ENCODE measurements around the gene NYAP2. TPM values are rescaled to one million over a fixed set of nuclear protein-coding genes. Genes with fewer than 3 reads are reported as not detected.
A peak's percentile ranks its signal among the peaks of the same experiment; 100 is the strongest.

Gene NYAP2
- total RNA-seq, 1 experiment from 2014 or later, result not detected

- H3K9me3 ChIP-seq, result no peaks in the 10 kb centered on the region
- no peak for DNase-seq
- H3K36me3 ChIP-seq, result no peaks in the 10 kb centered on the region
- no peaks in the 10 kb centered on the region for H3K27me3 ChIP-seq
- no peak overlapping the region for H3K4me3 ChIP-seq
Observed at GRCh38 chr2:225612636-225613035, 213.1 kb downstream of the NYAP2 start.

GRCh38 chr2:225614915-225615314 is 215.4 kb downstream of the NYAP2 start:
- Histone ChIP-seq H3K9me3 (no peaks in the 10 kb centered on the region), H3K27me3 (no peaks in the 10 kb centered on the region), H3K4me3 (no peak overlapping the region), H3K36me3 (no peaks in the 10 kb centered on the region)
- no peak for DNase-seq

- no peak for DNase-seq
- H3K4me3 ChIP-seq, result no peak overlapping the region
- H3K36me3 ChIP-seq, result no peaks in the 10 kb centered on the region
- no peaks in the 10 kb centered on the region for H3K9me3 ChIP-seq
- no peaks in the 10 kb centered on the region for H3K27me3 ChIP-seq
Observed at GRCh38 chr2:225615514-225615913, 216.0 kb downstream of the NYAP2 start.

- Histone ChIP-seq H3K9me3 (no peaks in the 10 kb centered on the region), H3K4me3 (no peak overlapping the region), H3K27me3 (no peaks in the 10 kb centered on the region), H3K36me3 (no peaks in the 10 kb centered on the region)
- no peak for DNase-seq
Observed at GRCh38 chr2:225616372-225616771, 216.9 kb downstream of the NYAP2 start.

- Histone ChIP-seq H3K36me3 (no peaks in the 10 kb centered on the region), H3K27me3 (no peaks in the 10 kb centered on the region), H3K4me3 (no peak overlapping the region), H3K9me3 (no peaks in the 10 kb centered on the region)
- DNase-seq, result no peak
Observed at GRCh38 chr2:225616848-225617247, 217.3 kb downstream of the NYAP2 start.

- peak overlapping the region; percentile 23 for H3K4me3 ChIP-seq
- no peaks in the 10 kb centered on the region for H3K36me3 ChIP-seq
- H3K27me3 ChIP-seq, result no peaks in the 10 kb centered on the region
- peak; percentile 37 for DNase-seq
- no peaks in the 10 kb centered on the region for H3K9me3 ChIP-seq
Observed at GRCh38 chr2:225620227-225620626, 220.7 kb downstream of the NYAP2 start.

- no peak overlapping the region for H3K4me3 ChIP-seq
- no peaks in the 10 kb centered on the region for H3K9me3 ChIP-seq
- DNase-seq, result no peak
- no peaks in the 10 kb centered on the region for H3K36me3 ChIP-seq
- H3K27me3 ChIP-seq, result no peaks in the 10 kb centered on the region; the same call in 1 of the 2 replicates
Observed at GRCh38 chr2:225630824-225631533, 231.5 kb downstream of the NYAP2 start.

GRCh38 chr2:225632351-225632750 is 232.8 kb downstream of the NYAP2 start:
- H3K9me3 ChIP-seq, result no peaks in the 10 kb centered on the region
- H3K36me3 ChIP-seq, result no peaks in the 10 kb centered on the region
- H3K4me3 ChIP-seq, result no peak overlapping the region

GRCh38 chr2:225636558-225636957 is 237.0 kb downstream of the NYAP2 start:
- no peak overlapping the region for H3K4me3 ChIP-seq
- H3K9me3 ChIP-seq, result no peaks in the 10 kb centered on the region
- H3K27me3 ChIP-seq, result no peaks in the 10 kb centered on the region; the same call in 1 of the 2 replicates
- DNase-seq, result no peak
- H3K36me3 ChIP-seq, result no peaks in the 10 kb centered on the region

More at GRCh38 chr2:225632351-225632750, 232.8 kb downstream of the NYAP2 start:
- no peaks in the 10 kb centered on the region; the same call in 1 of the 2 replicates for H3K27me3 ChIP-seq
- no peak for DNase-seq

GRCh38 chr2:225637259-225637658 is 237.7 kb downstream of the NYAP2 start:
- Histone ChIP-seq H3K27me3 (no peaks in the 10 kb centered on the region; the same call in 1 of the 2 replicates), H3K9me3 (no peaks in the 10 kb centered on the region), H3K4me3 (no peak overlapping the region), H3K36me3 (no peaks in the 10 kb centered on the region)
- peak; percentile 8 for DNase-seq

- H3K4me3 ChIP-seq, result no peak overlapping the region
- H3K36me3 ChIP-seq, result no peaks in the 10 kb centered on the region
- DNase-seq, result no peak
- no peaks in the 10 kb centered on the region; the same call in 1 of the 2 replicates for H3K27me3 ChIP-seq
- H3K9me3 ChIP-seq, result no peaks in the 10 kb centered on the region
Observed at GRCh38 chr2:225640550-225640949, 241.0 kb downstream of the NYAP2 start.

GRCh38 chr2:225649274-225649673 is 249.8 kb downstream of the NYAP2 start:
- no peaks in the 10 kb centered on the region for H3K9me3 ChIP-seq
- H3K4me3 ChIP-seq, result no peak overlapping the region
- no peak for DNase-seq
- no peaks in the 10 kb centered on the region for H3K27me3 ChIP-seq
- H3K36me3 ChIP-seq, result no peaks in the 10 kb centered on the region

- no peaks in the 10 kb centered on the region for H3K9me3 ChIP-seq
- no peak overlapping the region for H3K4me3 ChIP-seq
- no peak for DNase-seq
- H3K36me3 ChIP-seq, result no peaks in the 10 kb centered on the region
- no peaks in the 10 kb centered on the region for H3K27me3 ChIP-seq
Observed at GRCh38 chr2:225650041-225650440, 250.5 kb downstream of the NYAP2 start.

GRCh38 chr2:225660262-225661131 is 261.0 kb downstream of the NYAP2 start:
- no peak overlapping the region for H3K4me3 ChIP-seq
- no peaks in the 10 kb centered on the region for H3K27me3 ChIP-seq
- H3K9me3 ChIP-seq, result no peaks in the 10 kb centered on the region
- H3K36me3 ChIP-seq, result no peaks in the 10 kb centered on the region
- peak; percentile 53 for DNase-seq

- no peaks in the 10 kb centered on the region for H3K36me3 ChIP-seq
- DNase-seq, result no peak
- H3K9me3 ChIP-seq, result no peaks in the 10 kb centered on the region
- H3K4me3 ChIP-seq, result no peak overlapping the region
- no peaks in the 10 kb centered on the region for H3K27me3 ChIP-seq
Observed at GRCh38 chr2:225662101-225662500, 262.6 kb downstream of the NYAP2 start.

- no peaks in the 10 kb centered on the region for H3K9me3 ChIP-seq
- DNase-seq, result no peak
- no peaks in the 10 kb centered on the region for H3K36me3 ChIP-seq
- no peaks in the 10 kb centered on the region for H3K27me3 ChIP-seq
- H3K4me3 ChIP-seq, result no peak overlapping the region
Observed at GRCh38 chr2:225667445-225667844, 267.9 kb downstream of the NYAP2 start.

GRCh38 chr2:225668606-225669266 is 269.2 kb downstream of the NYAP2 start:
- peak; percentile 2 for DNase-seq
- Histone ChIP-seq H3K27me3 (no peaks in the 10 kb centered on the region), H3K36me3 (no peaks in the 10 kb centered on the region), H3K4me3 (no peak overlapping the region), H3K9me3 (no peaks in the 10 kb centered on the region)
